ENCODE data around the gene SC5D. TPM values are rescaled to one million over a fixed set of nuclear protein-coding genes. Genes with fewer than 3 reads are reported as not detected.

The SC5D gene
- total and polyA plus RNA-seq, 12 donors = 18.3 to 317 (median 42.6) TPM

DNA sequence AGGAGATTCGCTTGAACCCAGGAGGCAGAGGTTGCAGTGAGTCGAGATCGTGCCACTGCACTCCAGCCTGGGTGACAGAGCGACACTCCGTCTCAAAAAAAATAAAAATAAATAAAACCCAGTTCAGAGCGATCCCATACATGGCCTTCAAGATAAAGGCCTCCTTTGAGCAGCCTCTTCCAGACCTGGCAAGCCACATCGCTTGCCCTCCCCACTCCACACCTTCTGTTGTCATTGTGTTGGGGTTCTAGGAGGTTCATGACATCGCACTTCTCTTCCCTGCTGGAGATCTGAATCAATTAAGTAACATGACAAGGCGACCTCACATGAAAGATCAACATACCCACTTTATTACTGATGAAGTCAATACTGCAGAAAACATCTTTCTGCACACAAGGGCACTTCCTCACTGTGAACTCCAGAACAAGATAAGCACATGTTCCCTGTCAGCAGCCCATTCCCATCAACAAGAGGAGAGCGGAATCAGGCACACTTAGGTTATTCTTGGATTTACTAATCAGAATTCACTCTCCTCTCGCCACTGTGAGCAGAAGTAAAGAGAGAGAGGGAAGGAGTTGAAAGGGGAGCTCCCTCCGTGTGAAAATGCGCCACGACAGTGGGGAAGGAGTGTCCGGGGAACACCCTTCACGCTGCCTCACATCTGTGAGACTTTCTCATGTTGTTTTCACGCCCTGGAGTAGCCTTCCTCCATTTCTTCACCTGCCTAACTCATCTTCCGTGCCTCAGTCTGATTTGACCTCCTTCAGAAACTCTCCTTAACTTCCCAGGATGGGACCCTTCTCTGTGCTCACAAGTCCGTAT, 38.3 kb downstream of the SC5D start:
- no peaks in the 10 kb centered on the region for H3K27me3 ChIP-seq
- WGBS, 4 donors = 76 to 84% (median 80%) methylated on average over 19 of the region's 19 CpGs
- no peaks in the 10 kb centered on the region for H3K4me1 ChIP-seq (replicated peaks in 1 of 2)
- no peak for TF ChIP-seq POLR2A (IDR thresholded peaks at IDR 0.05)
- TF ChIP-seq CTCF (IDR thresholded peaks at IDR 0.05) = no peak
- no peaks in the 10 kb centered on the region for H3K36me3 ChIP-seq (replicated peaks in 1 of 2)
- H3K4me3 ChIP-seq = no peak overlapping the region
- DNase-seq = no peak
- H3K27ac ChIP-seq = no peak overlapping the region
- H3K9me3 ChIP-seq (replicated peaks in 1 of 3) = no peaks in the 10 kb centered on the region
- intact Hi-C loops (cut with DNase I) = no loop called here

DNA sequence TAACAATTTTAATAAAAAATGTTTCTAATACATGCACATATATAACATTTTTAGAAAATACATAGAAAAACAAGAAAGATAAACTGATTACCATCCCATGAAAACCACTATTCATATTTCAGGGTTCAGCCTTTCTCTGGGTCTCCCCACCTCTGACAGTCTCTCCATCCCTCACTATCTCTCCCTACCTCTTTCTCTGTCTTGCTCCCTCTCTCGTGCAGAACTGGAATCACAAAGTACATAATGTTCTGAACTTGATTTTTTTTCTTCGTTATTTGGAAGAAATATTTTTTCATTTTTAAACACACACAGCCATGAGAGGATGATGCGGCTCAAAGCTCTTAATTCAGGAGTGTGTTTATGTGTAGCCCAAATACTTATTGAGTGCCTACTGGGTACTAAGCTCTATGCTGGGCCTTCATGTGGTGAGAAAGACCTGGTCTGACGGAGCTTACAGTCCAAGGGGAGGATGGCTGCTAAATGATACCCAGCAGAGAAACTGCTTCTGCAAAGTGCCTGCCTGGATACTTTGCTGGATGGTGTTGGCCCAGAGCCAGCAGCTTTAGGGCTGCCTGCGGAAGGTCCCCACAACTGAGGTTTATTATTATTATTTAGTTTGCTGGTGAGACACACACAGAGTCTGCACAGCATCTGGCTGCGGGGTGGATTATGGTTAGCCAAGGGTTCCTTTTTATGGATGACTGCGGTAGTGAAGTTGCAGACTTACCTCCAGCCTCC, 42.6 kb downstream of the SC5D start:
- Histone ChIP-seq H3K36me3 (replicated peaks in 1 of 2) (no peaks in the 10 kb centered on the region), H3K4me1 (replicated peaks in 1 of 2) (no peaks in the 10 kb centered on the region), H3K9me3 (replicated peaks in 1 of 3) (no peaks in the 10 kb centered on the region), H3K27ac (no peak overlapping the region), H3K4me3 (no peak overlapping the region), H3K27me3 (no peaks in the 10 kb centered on the region)
- peak in 2 of 7 donors; percentile 5 to 53 for DNase-seq
- intact Hi-C loops (cut with DNase I) = no loop called here
- peak in 1 of 6 experiments; percentile 9 for TF ChIP-seq CTCF (IDR thresholded peaks at IDR 0.05)
- no peak for TF ChIP-seq POLR2A (IDR thresholded peaks at IDR 0.05)
- WGBS, 4 donors = 63 to 70% (median 65%) methylated on average over 7 of the region's 7 CpGs

DNA sequence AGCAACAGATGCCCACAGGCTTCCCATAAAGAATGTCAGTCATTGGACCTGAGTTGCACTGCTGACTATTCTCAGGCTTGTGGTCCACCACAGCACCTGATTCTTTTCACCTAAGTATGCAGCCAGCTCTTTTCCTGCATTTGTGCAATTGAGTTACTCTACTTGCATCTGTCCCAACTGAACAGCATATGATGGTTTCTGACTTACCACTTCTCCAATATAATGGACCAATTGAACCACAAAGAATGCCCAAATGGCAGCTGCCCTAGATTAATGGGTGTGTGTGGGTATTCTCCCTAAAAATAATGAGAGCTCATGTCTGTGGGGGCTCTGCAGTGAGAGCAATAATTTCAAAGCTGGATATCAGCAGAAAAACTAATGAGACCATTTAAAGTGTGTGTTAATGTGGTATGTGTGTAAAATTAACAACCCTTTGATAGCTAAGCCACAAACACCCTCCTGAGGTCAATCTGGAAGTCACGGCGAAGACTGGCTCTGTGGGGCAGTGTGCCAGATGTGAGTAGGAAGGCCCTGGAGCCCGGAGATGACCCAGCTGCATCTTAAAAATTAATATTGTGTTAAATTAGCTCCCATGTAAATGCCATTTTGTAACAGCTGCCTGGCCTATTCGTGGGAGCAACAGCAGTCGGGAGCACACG, 43.8 kb downstream of the SC5D start:
- Histone ChIP-seq H3K27ac (no peak overlapping the region), H3K9me3 (replicated peaks in 1 of 3) (no peaks in the 10 kb centered on the region), H3K4me3 (no peak overlapping the region), H3K4me1 (replicated peaks in 1 of 2) (no peaks in the 10 kb centered on the region), H3K36me3 (replicated peaks in 1 of 2) (no peaks in the 10 kb centered on the region), H3K27me3 (no peaks in the 10 kb centered on the region)
- intact Hi-C loops (cut with DNase I) = no loop called here
- TF ChIP-seq POLR2A (IDR thresholded peaks at IDR 0.05) (no peak), CTCF (IDR thresholded peaks at IDR 0.05) (no peak)
- DNase-seq = no peak
- WGBS, 4 donors = 74 to 86% (median 78%) methylated on average over 6 of the region's 6 CpGs

GRCh38 chr11:121337078-121337477, 44.5 kb downstream of the SC5D start:
- 80 to 87% (median 83%) methylated on average over 2 of the region's 2 CpGs for WGBS, 4 donors
- no peak overlapping the region for H3K4me3 ChIP-seq
- H3K27ac ChIP-seq = no peak overlapping the region
- no peak for DNase-seq
- H3K36me3 ChIP-seq (replicated peaks in 1 of 2) = no peaks in the 10 kb centered on the region
- intact Hi-C loops (cut with DNase I) = no loop called here
- H3K4me1 ChIP-seq (replicated peaks in 1 of 2) = no peaks in the 10 kb centered on the region
- no peaks in the 10 kb centered on the region for H3K27me3 ChIP-seq
- TF ChIP-seq CTCF (IDR thresholded peaks at IDR 0.05) (no peak), POLR2A (IDR thresholded peaks at IDR 0.05) (no peak)
- H3K9me3 ChIP-seq (replicated peaks in 1 of 3) = no peaks in the 10 kb centered on the region

All from adrenal gland (tissue), 12 donors.